ENCODE data around the gene MEIOB.

Gene MEIOB

GRCh38 chr16:1859650-1860049 is 12.3 kb downstream of the MEIOB start:
- Histone ChIP-seq H3K27ac (ENCODE audit: low read depth, low read length) (no peak overlapping the region), H2AFZ (ENCODE audit: low read length, unreplicated experiment) (no peak overlapping the region), H3K27me3 (ENCODE audit: insufficient read depth, low read length) (peaks cover 10% of the 10 kb centered on the region), H3K4me3 (ENCODE audit: low read depth, low read length) (no peak overlapping the region), H3K4me1 (ENCODE audit: control insufficient read depth, insufficient read depth, low read length, unreplicated experiment) (no peaks in the 10 kb centered on the region), H3K79me2 (ENCODE audit: control insufficient read depth, insufficient read depth, low read length, unreplicated experiment) (no peaks in the 10 kb centered on the region), H3K36me3 (ENCODE audit: insufficient read depth, low read length) (no peaks in the 10 kb centered on the region)

DNA sequence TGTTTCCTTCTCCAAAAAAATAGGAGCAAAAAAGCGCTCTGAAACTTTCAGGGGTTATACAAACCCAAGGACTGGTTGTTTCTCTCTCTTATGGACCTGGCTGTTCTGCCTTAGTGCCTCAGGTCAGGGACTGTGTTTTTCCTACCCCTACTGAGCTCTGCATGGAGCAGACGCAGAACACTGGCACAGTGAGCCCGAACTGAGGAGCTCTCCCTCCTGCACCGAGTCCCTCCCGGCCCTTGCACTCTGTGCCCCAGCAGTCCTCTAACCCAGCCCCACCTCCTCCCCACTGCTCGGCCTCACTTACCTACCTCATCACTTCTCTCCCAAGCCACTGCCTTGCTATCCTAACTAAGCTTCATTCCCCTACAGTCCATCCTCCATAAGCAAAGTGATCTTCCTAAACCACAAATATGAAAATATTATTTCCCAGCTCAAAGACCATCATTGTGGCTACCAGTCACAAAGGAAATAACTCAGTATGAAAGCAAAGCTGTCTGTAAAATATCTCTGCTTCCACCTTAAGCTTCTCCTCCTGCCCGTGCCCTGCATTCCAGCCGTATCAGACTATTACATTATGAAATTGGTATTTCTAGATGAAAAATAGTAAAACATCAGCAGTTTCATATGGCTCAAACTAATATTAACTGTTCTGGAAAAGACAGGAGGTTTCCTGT is 13.6 kb downstream of the MEIOB start:
- Histone ChIP-seq H3K27ac (ENCODE audit: low read depth, low read length) (no peak overlapping the region), H3K79me2 (ENCODE audit: control insufficient read depth, insufficient read depth, low read length, unreplicated experiment) (no peaks in the 10 kb centered on the region), H3K4me3 (ENCODE audit: low read depth, low read length) (no peak overlapping the region), H3K36me3 (ENCODE audit: insufficient read depth, low read length) (no peaks in the 10 kb centered on the region), H2AFZ (ENCODE audit: low read length, unreplicated experiment) (no peak overlapping the region), H3K4me1 (ENCODE audit: control insufficient read depth, insufficient read depth, low read length, unreplicated experiment) (no peaks in the 10 kb centered on the region), H3K27me3 (ENCODE audit: insufficient read depth, low read length) (peaks cover 10% of the 10 kb centered on the region)

- H2AFZ ChIP-seq (ENCODE audit: low read length, unreplicated experiment): no peak overlapping the region
- H3K27me3 ChIP-seq (ENCODE audit: insufficient read depth, low read length): peaks cover 10% of the 10 kb centered on the region
- H3K4me1 ChIP-seq (ENCODE audit: control insufficient read depth, insufficient read depth, low read length, unreplicated experiment): no peaks in the 10 kb centered on the region
- no peaks in the 10 kb centered on the region for H3K36me3 ChIP-seq (ENCODE audit: insufficient read depth, low read length)
- no peaks in the 10 kb centered on the region for H3K79me2 ChIP-seq (ENCODE audit: control insufficient read depth, insufficient read depth, low read length, unreplicated experiment)
- H3K27ac ChIP-seq (ENCODE audit: low read depth, low read length): no peak overlapping the region
- no peak overlapping the region for H3K4me3 ChIP-seq (ENCODE audit: low read depth, low read length)
Measured at GRCh38 chr16:1857433-1858097, 14.4 kb downstream of the MEIOB start.

GRCh38 chr16:1851793-1852192 is 20.2 kb downstream of the MEIOB start:
- Histone ChIP-seq H3K79me2 (ENCODE audit: control insufficient read depth, insufficient read depth, low read length, unreplicated experiment) (no peaks in the 10 kb centered on the region), H3K4me3 (ENCODE audit: low read depth, low read length) (no peak overlapping the region), H3K27ac (ENCODE audit: low read depth, low read length) (no peak overlapping the region), H3K27me3 (ENCODE audit: insufficient read depth, low read length) (no peaks in the 10 kb centered on the region), H2AFZ (ENCODE audit: low read length, unreplicated experiment) (no peak overlapping the region), H3K4me1 (ENCODE audit: control insufficient read depth, insufficient read depth, low read length, unreplicated experiment) (no peaks in the 10 kb centered on the region), H3K36me3 (ENCODE audit: insufficient read depth, low read length) (no peaks in the 10 kb centered on the region)

- no peak overlapping the region for H3K4me3 ChIP-seq (ENCODE audit: low read depth, low read length)
- H3K27me3 ChIP-seq (ENCODE audit: insufficient read depth, low read length): peaks cover 5% of the 10 kb centered on the region; the same call in 1 of the 2 replicates
- no peaks in the 10 kb centered on the region for H3K4me1 ChIP-seq (ENCODE audit: control insufficient read depth, insufficient read depth, low read length, unreplicated experiment)
- no peaks in the 10 kb centered on the region for H3K79me2 ChIP-seq (ENCODE audit: control insufficient read depth, insufficient read depth, low read length, unreplicated experiment)
- no peak overlapping the region for H2AFZ ChIP-seq (ENCODE audit: low read length, unreplicated experiment)
- H3K36me3 ChIP-seq (ENCODE audit: insufficient read depth, low read length): no peaks in the 10 kb centered on the region
- H3K27ac ChIP-seq (ENCODE audit: low read depth, low read length): no peak overlapping the region
Measured at GRCh38 chr16:1850981-1851380, 21.0 kb downstream of the MEIOB start.

DNA sequence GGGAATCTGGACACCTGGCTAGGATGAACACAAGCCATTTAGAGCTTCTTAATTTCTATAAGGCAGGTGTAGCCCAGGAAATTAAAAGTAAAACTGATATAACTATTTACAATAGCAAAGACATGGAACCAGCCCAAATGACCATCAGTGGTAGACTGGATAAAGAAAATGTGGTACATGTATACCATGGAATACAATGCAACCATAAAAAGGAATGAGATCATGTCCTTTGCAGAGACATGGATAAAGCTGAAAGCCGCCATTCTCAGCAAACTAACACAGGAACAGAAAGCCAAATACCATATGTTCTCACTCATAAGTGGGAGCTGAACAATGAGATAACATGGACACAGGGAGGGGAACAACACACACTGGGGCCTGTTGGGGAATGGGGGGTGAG is 25.5 kb downstream of the MEIOB start:
- H3K27ac ChIP-seq (ENCODE audit: low read depth, low read length): no peak overlapping the region
- H3K4me1 ChIP-seq (ENCODE audit: control insufficient read depth, insufficient read depth, low read length, unreplicated experiment): no peaks in the 10 kb centered on the region
- H3K79me2 ChIP-seq (ENCODE audit: control insufficient read depth, insufficient read depth, low read length, unreplicated experiment): no peaks in the 10 kb centered on the region
- no peak overlapping the region for H2AFZ ChIP-seq (ENCODE audit: low read length, unreplicated experiment)
- H3K36me3 ChIP-seq (ENCODE audit: insufficient read depth, low read length): no peaks in the 10 kb centered on the region
- H3K4me3 ChIP-seq (ENCODE audit: low read depth, low read length): no peak overlapping the region
- H3K27me3 ChIP-seq (ENCODE audit: insufficient read depth, low read length): peaks cover 9% of the 10 kb centered on the region; the same call in 1 of the 2 replicates

- H3K36me3 ChIP-seq (ENCODE audit: insufficient read depth, low read length): no peaks in the 10 kb centered on the region
- H2AFZ ChIP-seq (ENCODE audit: low read length, unreplicated experiment): no peak overlapping the region
- H3K79me2 ChIP-seq (ENCODE audit: control insufficient read depth, insufficient read depth, low read length, unreplicated experiment): no peaks in the 10 kb centered on the region
- no peak overlapping the region for H3K4me3 ChIP-seq (ENCODE audit: low read depth, low read length)
- H3K27me3 ChIP-seq (ENCODE audit: insufficient read depth, low read length): peaks cover 9% of the 10 kb centered on the region; the same call in 1 of the 2 replicates
- H3K4me1 ChIP-seq (ENCODE audit: control insufficient read depth, insufficient read depth, low read length, unreplicated experiment): no peaks in the 10 kb centered on the region
- no peak overlapping the region for H3K27ac ChIP-seq (ENCODE audit: low read depth, low read length)
Measured at GRCh38 chr16:1845985-1846384, 26.0 kb downstream of the MEIOB start.

GRCh38 chr16:1839554-1839953 is 32.4 kb downstream of the MEIOB start:
- H3K36me3 ChIP-seq (ENCODE audit: insufficient read depth, low read length): no peaks in the 10 kb centered on the region
- no peak overlapping the region for H2AFZ ChIP-seq (ENCODE audit: low read length, unreplicated experiment)
- no peak overlapping the region for H3K4me3 ChIP-seq (ENCODE audit: low read depth, low read length)
- no peaks in the 10 kb centered on the region for H3K79me2 ChIP-seq (ENCODE audit: control insufficient read depth, insufficient read depth, low read length, unreplicated experiment)
- H3K27ac ChIP-seq (ENCODE audit: low read depth, low read length): no peak overlapping the region
- peaks cover 3% of the 10 kb centered on the region for H3K4me1 ChIP-seq (ENCODE audit: control insufficient read depth, insufficient read depth, low read length, unreplicated experiment)
- no peaks in the 10 kb centered on the region for H3K27me3 ChIP-seq (ENCODE audit: insufficient read depth, low read length)

GRCh38 chr16:1834096-1834495 is 37.9 kb downstream of the MEIOB start:
- Histone ChIP-seq H3K4me3 (ENCODE audit: low read depth, low read length) (no peak overlapping the region), H2AFZ (ENCODE audit: low read length, unreplicated experiment) (no peak overlapping the region), H3K27ac (ENCODE audit: low read depth, low read length) (no peak overlapping the region), H3K79me2 (ENCODE audit: control insufficient read depth, insufficient read depth, low read length, unreplicated experiment) (peaks cover 21% of the 10 kb centered on the region), H3K4me1 (ENCODE audit: control insufficient read depth, insufficient read depth, low read length, unreplicated experiment) (peaks cover 11% of the 10 kb centered on the region), H3K27me3 (ENCODE audit: insufficient read depth, low read length) (no peaks in the 10 kb centered on the region), H3K36me3 (ENCODE audit: insufficient read depth, low read length) (peaks cover 4% of the 10 kb centered on the region; the same call in 1 of the 2 replicates)

- no peak overlapping the region for H3K27ac ChIP-seq (ENCODE audit: low read depth, low read length)
- peaks cover 17% of the 10 kb centered on the region for H3K4me1 ChIP-seq (ENCODE audit: control insufficient read depth, insufficient read depth, low read length, unreplicated experiment)
- no peak overlapping the region for H2AFZ ChIP-seq (ENCODE audit: low read length, unreplicated experiment)
- no peak overlapping the region for H3K4me3 ChIP-seq (ENCODE audit: low read depth, low read length)
- H3K36me3 ChIP-seq (ENCODE audit: insufficient read depth, low read length): peaks cover 4% of the 10 kb centered on the region; the same call in 1 of the 2 replicates
- peaks cover 30% of the 10 kb centered on the region for H3K79me2 ChIP-seq (ENCODE audit: control insufficient read depth, insufficient read depth, low read length, unreplicated experiment)
- H3K27me3 ChIP-seq (ENCODE audit: insufficient read depth, low read length): no peaks in the 10 kb centered on the region
Measured at GRCh38 chr16:1832838-1833454, 39.0 kb downstream of the MEIOB start.

All from ACC112 (cell line).